ENCODE results near the gene TCF21.
A peak's percentile ranks its signal among the peaks of the same experiment; 100 is the strongest.

TCF21 gene

DNA sequence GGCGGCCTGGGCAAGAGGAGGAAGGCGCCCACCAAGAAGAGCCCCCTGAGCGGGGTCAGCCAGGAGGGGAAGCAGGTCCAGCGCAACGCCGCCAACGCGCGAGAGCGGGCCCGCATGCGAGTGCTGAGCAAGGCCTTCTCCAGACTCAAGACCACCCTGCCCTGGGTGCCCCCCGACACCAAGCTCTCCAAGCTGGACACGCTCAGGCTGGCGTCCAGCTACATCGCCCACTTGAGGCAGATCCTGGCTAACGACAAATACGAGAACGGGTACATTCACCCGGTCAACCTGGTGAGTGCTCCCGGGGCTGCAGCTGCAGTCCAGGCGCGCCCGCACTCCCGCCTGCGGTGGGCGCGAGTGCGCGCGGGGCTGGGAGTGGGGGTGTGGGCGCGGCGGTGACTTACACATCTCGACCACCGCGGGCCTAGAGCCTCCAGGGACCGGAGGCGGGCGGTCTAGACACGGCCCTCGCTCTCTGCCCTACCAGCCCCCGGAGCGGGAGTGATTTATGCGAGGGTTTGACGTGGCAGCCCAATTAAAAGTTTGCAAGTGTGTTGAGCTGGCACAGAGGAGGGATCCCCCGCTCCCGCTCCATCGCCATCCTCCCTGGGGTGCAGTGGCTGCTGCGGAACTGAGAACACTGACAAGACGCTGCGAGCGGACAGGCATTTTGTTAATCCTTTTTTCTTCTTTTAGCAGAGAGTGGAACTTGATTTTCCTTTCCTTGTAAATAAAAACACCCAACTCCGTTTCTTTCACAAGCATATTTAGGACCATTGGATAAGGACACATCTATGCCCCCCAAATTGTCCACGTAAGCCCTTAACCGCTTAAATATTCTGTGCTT is 867 bp downstream of the TCF21 start:
- DNase-seq (ENCODE audit: low read depth): no peak

DNA sequence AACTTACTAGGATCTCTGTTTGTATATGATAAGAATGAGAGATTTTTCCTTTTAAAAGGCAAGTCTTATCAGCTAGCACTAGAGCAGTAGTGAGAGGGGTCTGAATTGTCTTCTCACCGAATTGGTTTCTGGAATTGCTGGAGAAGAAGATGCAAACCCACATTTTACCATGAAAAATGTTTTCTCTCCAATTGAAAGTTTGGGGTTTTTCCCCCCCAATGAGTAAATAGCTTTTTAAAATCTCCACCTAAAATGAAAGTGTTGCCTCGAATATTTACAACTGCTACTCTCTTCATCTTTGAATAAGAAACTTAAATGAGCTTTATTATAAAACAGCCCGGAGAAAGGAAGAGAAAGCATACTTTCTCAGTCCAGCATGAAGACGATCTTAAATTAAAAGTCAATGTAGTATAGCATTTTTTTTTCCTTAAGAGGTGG is 1.8 kb downstream of the TCF21 start:
- no peak for DNase-seq (ENCODE audit: low read depth)

DNA sequence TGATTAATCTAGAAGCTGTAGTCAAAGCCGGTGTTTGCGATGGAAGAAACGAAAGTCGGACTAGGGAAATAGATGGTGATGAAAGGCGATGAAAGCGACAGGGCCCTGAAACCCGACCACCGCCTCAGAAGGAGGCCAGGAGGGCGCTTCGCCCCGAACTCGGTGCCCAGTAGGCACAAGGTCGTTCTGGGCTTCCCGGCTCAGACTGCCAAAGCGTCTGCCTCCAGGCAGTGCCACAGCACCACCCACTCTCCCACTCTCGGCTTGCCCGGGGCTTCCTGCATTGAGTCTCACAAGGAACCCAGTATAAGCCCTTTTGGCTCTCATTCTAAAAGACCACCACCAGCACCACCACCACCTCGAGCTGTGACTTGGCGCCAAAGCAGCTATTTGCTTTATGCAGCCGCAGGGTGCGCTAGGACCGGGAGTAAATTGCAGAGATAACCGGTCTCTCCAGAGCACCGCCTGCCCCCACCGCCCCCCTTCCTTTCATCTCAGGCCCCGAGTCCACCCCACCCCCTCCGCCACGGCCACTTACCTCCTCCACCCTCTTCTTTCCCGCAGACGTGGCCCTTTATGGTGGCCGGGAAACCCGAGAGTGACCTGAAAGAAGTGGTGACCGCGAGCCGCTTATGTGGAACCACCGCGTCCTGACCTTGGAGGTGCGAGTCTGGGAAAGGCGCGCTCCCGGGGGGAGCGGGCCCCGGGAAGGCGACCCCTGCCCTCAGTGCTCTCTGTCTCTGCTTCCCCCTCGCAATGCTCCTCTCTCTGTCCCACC is 2.4 kb downstream of the TCF21 start:
- DNase-seq (ENCODE audit: low read depth): peak; percentile 37

DNA sequence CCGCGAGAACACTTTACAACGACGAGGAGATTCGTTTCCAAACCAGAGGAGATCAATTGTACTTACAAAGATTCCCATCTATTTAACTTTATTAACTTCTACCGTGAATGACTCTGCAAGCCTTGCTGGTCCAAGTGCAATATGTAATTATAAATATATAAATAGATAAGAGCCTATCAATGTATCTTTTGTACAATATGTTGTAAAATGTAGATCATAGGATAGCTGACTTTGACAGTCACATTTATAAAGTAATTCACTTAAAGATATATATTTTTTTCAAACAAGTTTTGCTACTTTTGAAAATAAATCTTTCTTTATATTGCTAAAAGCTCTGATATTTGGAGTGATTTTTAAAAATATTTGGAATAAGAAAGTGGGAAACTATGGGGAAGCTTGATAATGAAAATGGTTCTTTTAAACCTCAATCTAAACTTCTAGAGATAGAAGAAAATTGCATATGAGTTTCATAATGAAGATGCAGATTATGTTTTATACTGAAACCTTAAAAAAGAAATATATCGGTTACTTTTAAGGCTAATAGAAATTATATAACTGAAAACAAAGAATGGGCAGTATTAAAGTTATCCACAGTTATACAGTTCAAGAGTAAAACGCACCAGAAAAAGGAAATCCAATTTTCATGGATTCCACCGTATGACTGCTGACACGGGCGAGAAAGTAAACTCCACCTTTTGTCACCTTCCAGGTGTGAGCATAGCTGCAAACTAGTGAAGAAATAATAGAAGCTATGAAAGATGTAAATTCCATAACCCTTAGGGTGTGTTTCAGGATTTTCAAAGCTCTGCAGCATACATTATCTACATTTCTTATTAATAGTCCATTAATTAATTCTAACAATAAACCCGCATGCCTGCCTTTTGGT is 3.3 kb downstream of the TCF21 start:
- DNase-seq (ENCODE audit: low read depth): no peak

DNA sequence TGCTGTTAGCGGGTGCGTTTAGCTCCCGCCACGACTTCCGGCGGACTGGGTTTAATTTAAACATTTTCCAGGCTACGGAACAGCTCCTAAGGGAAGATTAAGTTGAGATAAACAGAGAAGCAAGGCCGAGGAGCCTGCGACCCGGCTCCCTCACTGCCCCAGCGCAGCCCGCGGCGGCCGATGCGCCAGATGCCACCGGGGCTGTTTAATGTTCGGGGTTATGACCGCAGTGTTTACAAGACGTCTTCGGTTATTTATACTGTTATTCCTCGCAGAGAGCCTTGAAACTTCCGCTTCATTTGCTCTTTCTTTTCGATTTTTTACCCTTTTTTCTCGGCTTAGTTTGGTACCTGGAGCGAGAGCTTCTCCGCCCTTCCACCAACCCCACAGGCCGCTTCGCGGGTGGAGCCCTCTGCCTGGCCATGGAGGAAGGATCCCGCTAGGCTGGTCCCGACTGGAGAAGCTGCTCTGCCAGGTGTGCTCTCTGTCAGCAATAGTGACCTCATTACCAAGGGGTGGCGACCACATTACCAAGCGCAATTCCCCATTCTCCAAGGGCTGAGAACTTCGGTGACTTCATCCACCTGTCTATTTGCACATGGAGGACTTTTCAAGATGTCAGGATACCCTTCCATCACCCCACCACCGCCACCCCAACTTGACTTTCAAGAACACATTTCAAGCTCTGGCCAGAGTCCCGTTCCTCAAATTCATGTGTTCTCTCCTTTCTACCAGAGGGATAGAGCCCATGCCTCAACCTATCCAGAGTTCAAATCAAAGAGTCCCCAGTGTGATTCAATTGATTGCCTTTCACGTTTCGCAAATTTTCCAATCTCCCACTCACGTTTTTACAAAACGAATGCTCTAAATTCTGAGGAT is 4.1 kb downstream of the TCF21 start:
- peak; percentile 14 for DNase-seq (ENCODE audit: low read depth)

DNA sequence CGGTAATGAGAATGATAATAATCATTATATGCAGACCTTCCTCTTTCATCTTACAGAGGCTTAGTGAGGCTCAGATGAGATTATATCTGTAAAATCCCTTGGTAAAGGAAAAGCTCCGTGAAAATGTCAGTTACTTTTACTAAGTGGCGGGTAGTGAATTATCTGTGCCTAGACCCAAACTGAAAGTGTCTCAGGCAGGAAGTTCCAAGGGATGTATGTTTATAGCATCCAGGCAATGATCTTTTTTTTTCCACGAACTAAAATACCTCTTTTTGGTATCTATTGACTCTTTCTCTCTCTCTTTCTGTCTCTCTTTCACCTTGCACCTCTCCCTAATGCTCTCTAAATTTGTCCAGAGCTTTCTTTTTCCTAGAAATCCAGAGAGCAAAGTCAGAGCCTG is 5.0 kb downstream of the TCF21 start:
- DNase-seq (ENCODE audit: low read depth): no peak

DNA sequence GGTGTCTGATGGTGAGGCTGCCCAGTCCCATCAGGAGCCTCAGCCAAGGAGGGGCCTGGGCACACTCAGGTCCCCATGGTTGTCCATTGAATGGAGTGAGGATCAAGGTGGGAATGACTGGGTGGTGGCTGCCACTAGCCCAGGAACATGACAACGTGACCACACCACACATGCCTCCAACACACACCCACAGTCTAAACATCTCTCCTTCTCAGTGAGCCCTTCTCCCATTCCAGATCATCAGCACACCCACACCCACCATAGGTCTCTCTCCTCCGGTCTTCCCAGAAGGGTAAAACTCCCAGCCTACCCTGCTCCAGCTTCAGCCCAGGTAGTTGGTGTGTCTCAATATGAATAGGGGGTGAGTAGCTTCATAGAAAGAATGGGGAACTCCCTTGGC is 5.5 kb downstream of the TCF21 start:
- DNase-seq (ENCODE audit: low read depth): no peak

DNA sequence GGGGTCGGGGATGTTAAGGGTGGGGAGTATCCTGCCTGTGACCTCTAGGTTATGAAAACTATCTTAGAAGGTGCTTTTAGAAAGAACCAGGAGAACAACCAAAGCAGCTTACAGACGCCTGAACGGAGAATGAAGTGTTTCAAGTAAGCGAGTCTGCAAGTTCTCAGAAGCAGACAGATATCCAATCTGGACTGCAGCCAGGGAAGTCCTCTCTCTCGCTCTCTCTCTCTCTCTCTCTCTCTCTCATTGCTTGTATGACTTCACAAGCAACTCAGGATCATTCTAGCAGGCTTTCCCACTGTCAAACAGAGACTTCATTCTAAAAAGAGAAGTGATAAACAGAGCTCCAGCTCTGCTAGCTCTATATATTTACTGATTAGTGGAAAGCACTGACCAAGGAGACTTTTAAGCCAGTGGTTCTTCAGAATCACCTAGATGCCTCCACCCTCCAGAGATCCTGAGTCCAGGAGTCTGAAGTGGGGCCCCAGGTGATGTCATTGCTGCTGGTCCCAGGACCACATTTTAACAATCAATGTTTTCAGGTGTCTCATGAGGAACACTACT is 6.0 kb downstream of the TCF21 start:
- DNase-seq (ENCODE audit: low read depth): no peak

DNA sequence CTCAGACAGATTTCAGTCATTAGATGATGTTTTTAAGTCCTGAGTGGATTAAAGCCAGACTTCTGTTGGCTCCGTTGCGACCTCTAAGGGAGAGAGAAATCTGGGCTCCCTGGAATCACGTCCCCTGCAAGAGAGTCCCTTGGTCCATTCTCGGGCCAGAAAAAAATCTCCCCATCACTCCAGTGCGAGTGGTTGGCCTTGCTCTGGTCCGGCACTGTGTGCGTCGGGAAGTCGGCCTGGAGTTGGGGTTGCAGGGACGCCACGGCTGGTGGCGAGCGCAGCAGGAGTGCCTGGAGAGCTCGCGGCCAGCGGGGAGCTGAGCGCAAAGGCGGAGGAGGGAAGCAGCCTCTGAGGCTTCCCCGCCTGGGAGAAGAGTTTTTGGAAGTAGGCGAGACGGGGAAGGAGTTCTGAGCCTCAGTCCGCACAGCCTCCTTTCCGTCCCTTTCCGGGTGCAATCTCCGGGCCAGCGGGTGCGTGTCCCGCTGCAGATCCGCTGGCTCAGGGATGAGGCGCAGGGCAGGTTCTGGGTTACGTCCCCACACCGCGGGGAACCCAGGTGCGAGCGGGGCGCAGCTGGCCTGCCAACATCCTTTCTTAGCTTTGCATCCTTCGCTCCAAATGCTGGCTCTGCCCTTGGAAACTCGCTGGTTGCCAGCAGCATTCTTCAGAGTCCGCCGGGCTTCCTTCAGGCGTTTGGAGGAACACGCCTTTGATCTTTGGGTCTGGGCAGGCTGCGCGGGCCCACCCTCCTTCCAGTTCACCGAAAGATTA is 6.8 kb downstream of the TCF21 start:
- peak; percentile 19 for DNase-seq (ENCODE audit: low read depth)

DNA sequence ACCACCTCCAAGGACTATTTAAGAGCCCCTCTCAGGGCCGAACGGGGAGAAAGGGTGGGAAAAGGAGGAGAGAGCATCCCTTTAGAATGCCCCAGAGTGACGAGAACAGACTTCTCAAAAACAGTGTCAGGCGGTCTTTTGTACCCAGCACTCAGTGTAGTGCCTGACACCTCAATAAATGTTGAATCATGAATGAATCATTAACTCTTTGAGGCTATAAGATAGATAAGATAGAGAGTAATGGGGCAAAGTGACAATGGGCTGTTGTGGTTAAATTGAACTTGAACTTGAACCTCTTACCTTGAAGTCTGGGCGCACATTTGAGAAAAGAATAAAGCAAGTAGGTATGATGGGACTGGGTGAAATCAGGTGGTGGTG is 7.4 kb downstream of the TCF21 start:
- no peak for DNase-seq (ENCODE audit: low read depth)

DNA sequence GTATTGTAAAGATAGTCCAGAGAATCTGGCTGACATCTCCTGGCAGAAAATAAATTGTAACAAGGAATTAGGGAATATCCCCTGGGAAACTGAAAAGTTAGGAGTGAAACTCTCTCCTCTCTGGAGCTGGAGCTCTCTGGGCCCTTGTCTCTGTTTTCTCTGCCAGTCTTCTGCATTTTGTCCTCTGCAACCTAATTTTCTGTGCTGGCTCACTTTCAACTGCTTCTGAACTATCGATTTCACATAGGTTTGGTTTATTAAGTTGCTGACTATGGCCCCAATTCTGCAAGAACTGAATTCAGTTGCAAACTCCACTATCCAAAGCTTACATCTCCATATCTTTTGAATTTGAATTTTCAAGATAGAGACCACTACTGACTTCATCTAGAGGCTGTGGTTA is 9.3 kb downstream of the TCF21 start:
- DNase-seq (ENCODE audit: low read depth): no peak

DNA sequence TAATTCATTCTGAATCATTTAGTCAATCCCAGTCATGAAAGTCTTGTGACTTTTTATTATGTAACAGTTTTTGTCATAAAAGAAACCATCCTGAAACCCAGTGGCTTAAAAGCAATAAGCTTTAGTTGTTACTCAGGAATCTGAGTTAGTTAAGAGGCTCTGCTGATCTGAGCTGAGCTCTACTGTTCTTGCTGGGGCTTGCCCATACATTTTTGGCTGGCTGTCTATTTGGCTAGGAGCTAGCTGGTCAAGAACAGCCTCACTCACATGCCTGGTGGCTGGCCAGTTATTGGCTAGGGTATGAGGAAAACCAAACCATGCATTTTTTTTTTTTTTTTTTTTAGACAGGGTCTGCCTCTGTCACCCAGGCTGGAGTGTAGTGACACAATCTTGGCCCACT is 10.6 kb downstream of the TCF21 start:
- no peak for DNase-seq (ENCODE audit: low read depth)

DNA sequence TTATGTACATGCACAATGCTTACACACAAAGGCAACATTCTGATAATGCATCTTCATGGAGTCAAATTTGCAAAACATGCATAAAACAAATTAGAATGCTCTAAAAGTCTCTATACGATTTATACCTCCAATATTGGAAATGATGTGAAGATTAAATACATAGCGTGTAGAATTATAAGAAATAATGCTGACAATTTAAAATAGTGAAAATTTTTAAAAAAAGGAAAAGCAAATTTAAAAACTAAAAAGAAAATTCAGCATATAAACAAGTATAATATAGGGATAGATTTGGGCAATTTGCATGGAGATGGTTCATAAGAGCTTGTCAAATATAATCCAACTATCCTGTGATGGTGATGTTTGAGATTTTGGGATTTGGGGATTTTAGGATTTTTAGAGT is 14.9 kb downstream of the TCF21 start:
- DNase-seq (ENCODE audit: low read depth): no peak

DNA sequence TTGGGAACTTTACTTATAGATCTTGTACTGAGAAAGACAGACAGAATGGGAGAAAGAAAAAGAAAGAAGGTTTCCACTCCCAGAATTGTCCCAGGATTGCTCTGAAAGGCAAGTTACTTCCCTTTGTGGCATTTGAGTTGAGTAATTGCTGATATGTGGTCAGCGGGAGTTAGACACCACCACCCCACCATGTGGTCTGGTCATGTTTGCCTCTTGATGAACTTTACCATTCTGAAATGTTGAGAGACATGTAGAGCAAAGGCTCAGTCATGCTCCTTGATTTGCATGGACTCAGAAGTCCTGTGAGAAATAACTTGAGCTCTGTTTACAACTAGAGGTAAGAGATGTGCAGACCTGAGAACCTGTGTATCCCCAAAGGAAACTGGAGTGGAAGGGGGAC is 17.1 kb downstream of the TCF21 start:
- DNase-seq (ENCODE audit: low read depth): no peak

DNA sequence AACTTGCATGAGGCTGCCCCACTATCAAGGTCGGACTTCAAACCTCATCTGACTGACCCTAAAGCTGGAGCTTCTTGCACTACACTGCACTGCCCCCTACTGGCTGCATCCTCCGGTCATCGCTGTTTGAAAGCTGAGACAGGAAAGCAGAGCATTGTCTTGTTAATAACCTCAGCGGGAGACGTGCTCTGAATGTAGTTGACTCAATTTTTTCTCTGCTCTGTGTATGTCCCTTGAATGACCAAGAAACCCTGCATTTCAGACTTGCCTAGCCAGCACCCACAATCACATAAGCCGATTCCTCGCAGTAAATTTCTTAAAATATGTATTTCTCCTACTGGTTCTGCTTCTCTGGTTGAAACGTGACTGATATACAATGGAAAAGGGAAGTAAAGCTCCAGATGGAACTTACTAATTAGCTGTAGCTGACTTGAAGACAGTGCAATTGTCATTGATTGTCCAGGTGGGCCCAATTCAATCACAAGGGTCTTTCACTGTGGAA is 27.8 kb downstream of the TCF21 start:
- peak; percentile 89 for DNase-seq (ENCODE audit: low read depth)

DNA sequence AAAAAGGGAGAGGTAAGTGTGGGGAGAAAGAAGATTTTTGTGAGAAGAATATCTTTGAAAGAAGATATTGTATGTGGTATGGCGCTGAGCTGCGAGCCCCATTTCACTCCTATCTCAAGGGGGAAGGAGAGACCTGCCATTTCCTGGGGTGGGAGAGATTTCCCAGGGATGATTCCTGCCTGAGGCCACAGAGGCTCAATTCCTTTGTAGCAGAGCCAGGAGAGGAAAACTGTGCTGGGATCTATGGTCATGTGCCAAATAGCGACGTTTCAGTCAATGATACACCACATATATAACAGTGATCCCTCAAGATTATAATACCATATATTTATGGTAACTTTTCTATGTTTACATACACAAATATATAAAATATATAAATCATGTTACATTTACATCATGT is 28.9 kb downstream of the TCF21 start:
- no peak for DNase-seq (ENCODE audit: low read depth)

DNA sequence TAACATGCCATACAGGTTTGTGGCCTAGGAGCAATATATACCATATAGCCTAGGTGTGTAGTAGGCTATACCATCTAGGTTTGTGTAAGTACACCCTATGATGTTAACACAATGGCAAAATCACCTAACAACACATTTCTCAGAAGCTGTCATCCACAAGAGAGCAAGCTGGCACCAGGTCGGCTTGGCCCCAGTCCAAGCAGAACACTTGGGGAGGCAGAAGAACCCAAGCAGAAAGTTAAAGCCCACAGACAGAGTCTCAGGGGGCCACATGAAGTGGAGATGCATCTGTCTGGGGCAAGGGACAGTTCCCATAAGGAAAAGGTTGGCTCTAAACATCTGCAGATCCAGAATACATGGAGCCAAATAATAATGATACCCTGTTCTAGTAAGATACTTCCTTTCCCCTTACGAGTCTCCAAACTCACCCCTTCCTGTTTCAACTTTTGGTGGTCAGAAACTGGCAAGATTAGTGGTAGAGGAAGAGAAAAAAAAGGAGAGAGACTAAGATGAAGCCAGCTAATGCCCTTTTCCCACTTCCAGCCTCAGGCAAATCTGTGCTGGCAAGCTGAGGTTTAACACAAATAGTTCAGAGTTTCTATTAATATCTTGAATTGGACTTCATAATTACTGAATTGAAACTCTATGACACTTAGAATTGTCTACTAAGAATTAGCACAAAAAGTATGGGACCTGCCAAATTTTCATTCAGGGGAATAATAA is 29.5 kb downstream of the TCF21 start:
- DNase-seq (ENCODE audit: low read depth): no peak

DNA sequence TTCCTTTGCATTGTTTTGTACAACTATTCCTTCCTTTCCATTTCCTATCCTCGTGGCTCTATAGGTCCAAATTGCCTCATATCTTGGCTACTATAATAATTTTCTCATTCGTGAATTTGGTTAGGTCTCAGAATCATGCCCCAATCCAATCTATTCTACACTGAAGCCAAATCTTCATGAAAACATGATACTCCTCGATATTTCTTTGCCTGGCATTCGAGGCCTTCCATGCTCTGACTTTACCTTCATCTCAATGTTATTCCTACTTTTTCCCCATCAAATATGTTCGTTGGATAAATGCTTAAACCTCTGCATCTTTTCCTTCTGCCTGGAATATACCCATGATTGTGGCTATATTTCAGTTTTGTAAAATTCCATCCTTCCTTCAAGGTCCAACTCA is 30.4 kb downstream of the TCF21 start:
- DNase-seq (ENCODE audit: low read depth): no peak

DNA sequence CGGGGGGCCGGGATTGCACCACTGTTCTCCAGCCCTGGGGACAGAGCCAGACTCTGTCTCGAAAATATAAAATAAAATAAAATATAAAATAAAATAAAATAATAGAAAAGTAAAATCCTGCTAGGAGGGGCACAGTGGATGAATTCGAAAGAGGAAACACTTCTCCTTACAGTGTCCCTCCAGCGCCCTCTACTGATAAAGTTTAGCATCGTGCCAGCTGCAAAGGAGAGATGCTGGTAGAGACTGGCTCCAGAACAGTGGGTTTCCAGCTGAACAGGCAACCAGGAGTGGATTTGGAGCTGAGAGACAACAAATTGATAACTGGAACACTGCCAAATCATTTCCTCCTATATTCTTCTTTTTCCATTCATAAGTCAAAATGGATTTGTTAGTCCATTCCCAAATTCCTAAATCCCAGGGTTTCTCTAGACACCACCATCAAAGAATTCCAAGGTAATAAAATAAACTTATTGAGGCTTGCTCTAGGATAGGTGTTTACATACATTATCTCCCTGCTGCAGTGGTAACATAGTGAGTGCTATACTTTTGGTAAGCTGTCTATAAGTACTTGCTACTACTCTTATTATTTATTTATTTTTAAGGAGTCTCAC is 32.4 kb downstream of the TCF21 start:
- DNase-seq (ENCODE audit: low read depth): peak; percentile 86
